ENCODE results near the gene CA12.
A peak's percentile ranks its signal among the peaks of the same experiment; 100 is the strongest.
"Not testable (repeated sequence)": the region's sequence is repeated elsewhere in the genome, so short reads cannot be mapped to it uniquely, and the experiment has no call there.

Gene CA12

DNA sequence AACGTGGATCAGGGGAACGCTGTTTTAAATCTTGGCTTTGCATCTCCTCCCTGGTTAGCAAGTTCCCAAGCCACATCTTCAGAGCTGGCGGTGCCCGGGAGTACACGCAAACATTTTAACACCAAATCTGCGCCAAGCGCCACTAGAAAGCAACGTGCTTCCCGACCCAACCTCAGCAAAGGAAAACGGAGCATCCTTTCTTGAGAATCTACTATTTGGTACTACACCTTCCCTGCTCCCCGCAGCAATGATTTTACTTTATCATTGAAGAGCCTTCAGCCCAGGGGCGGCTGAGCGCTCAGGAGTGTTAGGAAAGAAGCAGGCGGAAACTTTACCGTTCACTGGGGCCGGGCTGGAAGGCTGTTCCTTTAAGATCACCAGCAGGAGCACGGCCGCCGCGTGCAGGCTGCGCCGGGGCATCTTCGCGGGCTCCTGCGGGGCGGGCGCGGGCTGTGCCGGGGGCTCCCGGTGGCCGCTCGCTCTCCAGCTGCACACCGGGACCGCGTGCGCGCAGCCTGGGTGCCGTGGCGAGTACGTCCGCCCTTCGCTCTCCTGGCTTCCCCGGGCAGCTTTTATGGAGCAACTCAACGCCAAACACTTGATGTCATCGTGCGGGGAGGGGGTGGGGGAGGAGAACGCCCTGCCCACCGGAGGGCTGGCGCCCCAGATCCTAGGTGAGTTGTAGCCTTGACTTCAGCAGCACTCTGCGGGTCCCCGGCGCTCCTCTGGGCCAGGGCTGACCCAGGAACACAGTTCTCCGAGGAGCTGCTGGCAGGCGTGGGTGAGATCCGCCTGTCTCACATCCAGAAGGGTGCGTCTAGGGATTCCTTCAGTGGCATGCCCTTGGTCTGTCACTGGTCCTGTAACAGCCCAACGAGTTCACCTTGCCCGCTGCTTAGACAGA, at the start of gene CA12:
TSS of gene CA12 (minus strand) at position 546 of the 904 bp plus-strand sequence. CDS start at position 420, 126 bp downstream.
- DNase-seq, result peak in 8 of 58 donors; percentile 7 to 37 (median 18)

DNA sequence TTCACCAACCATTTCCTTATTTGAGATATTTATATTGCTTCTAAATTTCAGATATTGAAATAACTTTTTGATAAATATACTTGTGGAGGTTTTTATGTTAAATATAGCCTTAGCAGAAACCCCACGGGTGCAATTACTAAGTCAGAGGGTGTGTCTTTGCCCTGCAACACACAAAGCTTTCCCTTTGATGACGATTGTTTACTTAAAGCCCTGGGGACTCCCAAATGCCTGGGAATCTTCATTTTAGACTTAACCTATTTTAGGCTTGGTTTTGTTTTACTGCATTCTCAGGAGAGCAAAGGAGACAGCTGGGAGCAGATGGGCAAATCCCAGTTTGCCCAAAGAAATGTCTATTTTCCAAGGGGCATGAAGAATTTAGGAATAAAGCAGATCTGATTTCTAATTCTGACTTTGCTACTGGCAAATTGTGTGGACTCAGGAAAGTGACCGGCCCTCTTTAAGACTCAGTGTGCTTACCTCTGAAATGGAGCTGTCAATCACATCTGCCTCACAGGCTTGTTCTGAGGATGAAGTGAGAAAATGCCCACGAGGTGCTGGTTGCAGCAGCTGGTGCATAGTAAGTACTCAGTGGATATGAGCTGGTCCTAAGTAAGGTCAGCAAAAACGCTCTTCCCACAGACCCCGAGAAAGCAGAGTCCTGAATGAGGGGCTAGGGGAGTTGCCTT, 49.3 kb upstream of the CA12 start:
- DNase-seq, result no peak

GRCh38 chr15:63426552-63426951, 44.9 kb upstream of the CA12 start:
- DNase-seq, result no peak

DNA sequence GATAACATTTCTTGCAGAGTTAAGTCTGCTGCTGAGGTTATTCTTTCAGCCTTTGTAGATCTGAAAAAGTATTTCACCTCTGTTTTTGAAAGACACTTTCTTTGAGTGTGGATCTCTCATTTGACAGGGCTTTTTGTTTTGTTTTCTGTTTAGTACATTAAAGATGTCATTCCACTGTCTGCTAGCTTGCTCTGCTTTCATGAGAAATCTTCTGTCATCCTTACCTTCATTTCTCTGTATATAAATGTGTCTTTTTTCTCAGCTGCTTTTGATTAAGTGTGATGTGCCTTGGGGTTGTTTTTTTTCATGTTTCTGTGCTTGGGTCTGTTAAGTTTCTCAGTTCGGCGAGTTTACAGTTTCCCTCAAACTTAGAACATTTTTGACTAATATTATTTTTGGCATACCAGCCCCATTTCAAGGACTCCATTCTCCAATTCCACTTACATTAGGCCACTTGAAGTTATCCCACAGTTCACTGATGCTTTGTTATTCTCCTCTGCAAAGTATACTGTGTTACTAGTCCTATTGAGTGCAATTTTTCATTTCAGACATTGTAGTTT, 43.9 kb upstream of the CA12 start:
- no peak for DNase-seq

DNA sequence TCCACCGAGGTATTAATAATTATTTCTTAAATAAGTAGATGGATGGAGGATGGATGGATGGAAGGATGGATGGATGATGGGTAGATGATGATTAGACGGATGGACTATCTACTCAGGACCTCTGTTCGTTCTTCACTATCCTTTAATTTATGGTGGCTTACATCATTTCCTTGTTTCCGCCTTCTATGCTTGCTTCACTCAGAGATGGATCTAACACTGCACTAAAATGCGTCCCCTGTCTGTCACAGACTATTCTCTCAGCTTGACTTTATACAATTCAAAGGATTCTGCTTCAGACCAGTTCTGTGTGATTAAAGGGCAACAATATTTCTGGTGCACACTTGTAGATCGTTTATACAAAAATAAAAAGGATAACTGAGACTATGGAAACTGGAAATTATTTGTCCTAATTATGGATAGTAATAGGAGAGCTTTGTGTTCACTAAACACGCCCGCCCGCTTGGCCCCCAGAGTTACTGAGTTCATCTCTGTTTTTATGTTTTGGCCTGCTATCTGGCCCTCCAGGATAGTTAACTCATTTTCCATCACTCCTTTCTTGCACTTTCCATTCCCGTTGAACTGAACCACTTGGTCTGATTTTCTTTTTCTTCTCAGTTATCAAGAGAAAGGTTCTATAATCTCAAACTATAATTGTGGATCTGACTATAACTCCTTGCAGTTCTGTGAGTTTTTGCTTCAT, 41.4 kb upstream of the CA12 start:
- DNase-seq, result no peak

GRCh38 chr15:63421433-63421832, 39.8 kb upstream of the CA12 start:
- DNase-seq, result no peak

DNA sequence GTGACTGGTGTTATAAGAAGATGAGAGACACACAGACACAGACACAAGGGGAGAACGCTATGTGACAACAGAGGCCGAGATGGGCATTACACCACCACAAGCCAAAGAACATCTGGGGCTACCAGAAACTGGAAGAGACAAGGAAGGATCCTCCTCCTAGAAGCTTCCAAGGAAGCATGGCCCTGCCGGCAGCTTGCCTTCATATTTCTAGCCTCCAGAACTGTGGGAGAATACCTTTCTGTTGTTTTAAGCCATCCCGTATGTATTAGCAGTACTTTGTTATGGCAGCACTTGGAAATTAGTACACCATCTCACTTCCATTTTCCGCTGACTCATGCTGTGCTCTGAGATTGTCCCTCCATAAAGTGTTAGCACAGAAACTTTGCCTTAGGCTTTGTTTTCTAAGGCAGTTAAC, 38.7 kb upstream of the CA12 start:
- no peak for DNase-seq

DNA sequence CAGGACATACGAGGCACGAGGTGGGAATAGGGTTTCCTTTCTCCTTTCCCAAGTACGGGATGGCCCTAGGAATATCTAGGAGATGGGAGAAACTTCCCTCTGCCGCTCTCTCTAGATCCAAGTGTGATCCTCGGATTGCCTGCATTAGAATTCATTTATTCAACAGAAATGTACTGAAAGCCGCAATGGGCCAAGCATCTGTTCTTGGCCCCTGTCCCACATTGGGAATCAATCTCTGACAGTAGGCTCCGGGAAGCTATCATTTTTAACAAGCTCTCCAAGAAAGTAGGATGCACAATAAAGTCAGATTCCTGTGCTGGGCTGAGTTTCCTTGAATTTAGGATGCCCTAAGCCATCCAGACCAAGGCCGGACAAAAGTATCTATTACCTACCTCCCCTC, 37.2 kb upstream of the CA12 start:
- no peak for DNase-seq

DNA sequence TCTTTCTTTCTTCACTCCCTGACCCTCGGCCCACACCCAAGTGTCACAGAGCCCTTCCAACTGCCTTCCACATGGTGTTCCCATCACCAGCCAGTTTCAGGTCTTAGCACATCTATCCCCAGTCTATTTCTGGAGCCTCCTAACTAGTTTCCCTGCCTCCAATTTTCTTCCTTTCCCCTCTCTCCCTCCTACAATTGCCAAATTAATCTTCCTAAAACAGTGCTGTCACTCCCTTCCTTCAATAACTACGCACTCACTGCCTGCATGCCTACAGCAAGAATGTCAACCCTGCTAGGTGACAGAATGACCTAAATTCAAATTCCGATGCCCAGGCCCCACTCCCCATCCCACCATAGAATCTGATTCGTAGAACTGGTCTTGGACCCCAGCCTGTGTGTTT, 36.1 kb upstream of the CA12 start:
- DNase-seq, result no peak

GRCh38 chr15:63417274-63417673, 35.6 kb upstream of the CA12 start:
- not testable (repeated sequence) for DNase-seq

GRCh38 chr15:63414474-63415120, 33.0 kb upstream of the CA12 start:
- no peak for DNase-seq

DNA sequence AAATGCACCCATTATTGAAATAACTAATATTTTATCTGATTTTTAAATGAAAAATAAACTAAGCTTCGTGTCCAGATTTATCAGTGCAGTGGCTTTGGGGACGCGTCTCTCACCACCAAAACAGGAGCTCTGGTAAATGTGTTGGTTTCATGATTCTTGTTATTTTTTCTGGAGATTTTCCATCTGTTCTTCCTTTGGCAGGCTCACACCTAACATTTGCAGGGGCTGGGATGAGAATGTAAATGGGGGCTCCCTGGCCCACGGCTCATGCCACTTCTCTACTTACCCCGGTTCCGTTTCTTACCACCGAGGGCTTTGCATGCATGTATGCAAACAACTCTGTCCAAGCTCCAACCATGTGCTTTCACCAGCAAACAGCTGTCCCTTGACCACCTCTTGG, 30.9 kb upstream of the CA12 start:
- no peak for DNase-seq

DNA sequence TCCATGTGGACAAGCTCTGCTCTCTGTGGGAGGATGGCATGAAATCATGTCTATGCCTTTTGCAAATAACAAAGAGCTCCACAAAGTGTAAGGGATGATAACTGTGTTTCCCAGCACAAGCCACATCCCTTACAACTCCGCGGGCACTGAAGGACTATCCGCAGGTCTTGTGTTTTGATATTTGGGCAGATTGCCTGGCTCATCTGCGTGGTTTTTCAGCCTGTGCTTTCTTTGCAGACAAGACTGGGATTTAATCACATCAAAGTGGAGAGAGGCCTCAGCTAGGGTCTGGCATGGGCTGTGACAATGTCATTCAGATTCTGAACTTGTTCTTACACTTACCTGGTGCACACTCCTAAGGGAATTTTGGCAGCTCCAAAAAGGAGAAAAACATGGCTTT, 30.2 kb upstream of the CA12 start:
- DNase-seq, result no peak

DNA sequence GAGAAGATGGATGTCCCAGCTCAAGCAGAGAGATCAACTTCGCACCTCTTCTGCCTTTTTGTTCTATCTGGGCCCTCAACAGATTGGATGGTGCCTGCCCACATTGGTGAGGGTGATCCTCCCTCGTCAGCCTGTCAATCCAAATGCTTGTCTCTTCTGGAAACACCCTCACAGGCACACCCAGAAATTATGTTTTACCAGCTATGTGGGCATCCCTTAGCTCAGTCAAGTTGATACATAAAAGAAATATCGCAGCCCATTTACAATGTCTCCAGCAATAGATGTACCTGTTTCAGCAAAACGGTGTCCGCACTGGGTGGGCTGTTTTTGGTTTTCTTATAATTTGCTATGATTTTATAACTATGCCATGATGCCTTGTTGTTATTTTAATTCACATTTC, 27.5 kb upstream of the CA12 start:
- DNase-seq, result no peak

DNA sequence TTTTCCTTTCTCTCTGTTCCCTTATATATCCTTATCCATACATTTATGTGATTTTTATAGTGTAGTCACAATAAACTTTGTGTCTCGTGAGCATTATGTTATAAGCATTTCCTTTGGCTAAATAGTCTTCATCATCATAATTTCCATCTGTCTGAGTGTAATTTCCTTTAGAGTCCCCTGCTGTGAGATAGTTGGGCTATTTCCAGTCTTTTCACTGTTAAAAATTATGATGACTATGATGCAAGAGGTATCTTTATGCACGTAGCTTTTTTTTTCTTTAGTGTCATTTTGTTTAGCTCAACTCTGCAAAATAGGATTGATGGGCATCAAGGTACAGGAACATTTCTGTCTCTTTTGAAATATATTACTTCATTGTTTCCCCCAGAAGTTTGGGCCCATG, 26.9 kb upstream of the CA12 start:
- no peak for DNase-seq

DNA sequence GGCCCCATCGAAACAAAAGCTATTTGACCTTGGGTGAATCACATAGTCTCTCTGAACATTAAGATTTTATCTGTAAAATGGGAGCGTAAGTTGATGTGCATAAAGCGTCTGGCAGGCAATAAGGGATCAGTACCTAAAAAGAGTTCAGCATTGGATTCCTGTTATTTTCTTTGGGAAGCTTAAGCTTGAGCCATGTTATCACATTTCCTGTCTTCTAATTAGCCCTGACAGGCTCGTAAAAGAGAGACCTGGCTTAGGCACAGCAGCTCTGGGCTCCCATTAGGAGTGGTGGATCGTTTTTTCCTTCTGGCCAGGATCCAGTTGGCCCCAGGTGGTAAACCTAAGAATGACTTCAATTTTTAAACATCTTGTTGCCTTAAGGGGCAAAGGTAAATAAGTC, 26.0 kb upstream of the CA12 start:
- DNase-seq, result no peak

- DNase-seq, result no peak
These were observed 24.2 kb upstream of the CA12 start for GRCh38 chr15:63405683-63406390.

DNA sequence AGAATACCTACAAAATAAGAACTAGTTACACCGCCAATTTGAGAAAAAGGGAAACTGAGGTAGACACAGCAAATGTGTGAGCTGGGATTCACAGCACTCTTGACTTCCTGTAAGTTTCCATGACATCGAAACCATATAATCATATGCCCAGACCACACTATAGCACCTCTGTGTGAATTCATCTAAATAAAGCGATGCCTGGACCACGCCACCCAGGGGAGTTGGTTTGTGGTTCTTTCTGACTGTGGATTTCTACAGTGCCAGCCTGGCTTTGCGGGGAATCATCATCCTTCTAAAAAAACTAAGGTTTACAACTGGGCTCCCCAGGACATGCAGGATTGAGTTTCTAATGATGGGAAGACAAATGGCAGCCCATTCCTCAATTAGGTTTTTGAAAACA, 23.5 kb upstream of the CA12 start:
- DNase-seq, result no peak

- no peak for DNase-seq
These were observed 21.8 kb upstream of the CA12 start for GRCh38 chr15:63403254-63403945.
